HTERT RPE-1 (cell line): ENCODE results near the gene IQGAP3.
"Not testable (repeated sequence)": the region's sequence is repeated elsewhere in the genome, so short reads cannot be mapped to it uniquely, and the experiment has no call there.

Experiments used
- in situ Hi-C: fragments of 300-500 bp; cut with MboI; formaldehyde crosslinking; loops from 4 replicates; pipeline ENCODE4 v1.14.3; 2020; ENCODE audit warnings: low sequenced_read_pairs

The IQGAP3 gene

DNA sequence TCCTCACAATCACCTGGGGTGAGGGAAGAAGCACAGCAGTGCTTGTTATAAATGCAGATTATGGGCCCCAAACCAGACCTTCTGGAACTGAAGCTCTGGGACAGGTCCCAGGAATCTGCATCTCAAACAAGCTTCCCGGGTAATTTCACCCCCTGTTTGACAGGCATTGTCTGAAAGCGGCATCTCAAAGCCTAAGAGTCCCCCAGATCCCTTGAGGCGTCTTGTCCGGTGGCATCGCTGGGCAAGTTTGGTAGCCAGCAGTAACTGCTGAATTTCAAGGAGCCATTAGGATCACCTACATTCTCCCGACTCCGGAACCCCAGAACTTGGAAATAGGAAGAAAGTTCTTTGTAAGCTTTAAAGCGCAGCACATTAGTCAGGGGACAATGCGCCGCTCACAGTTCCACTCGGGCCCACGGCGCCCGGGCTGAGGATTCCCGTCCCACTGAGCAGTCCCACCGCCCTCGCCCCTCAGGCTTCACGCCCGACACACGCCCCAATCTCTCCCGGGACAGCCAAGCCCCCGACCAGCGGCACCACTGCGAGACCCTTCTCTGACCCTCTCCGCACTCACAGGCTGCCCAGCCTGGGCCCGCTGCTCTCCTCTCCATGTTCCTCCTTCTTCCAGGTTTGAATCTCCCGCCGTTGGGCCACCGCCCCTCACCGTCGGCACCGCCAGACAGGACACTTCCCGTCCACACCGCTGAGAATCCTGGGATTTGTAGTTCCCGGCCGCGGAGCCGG, at the start of gene IQGAP3:
TSS of gene IQGAP3 (minus strand) at position 647 of the 744 bp plus-strand sequence. CDS start at position 611, 36 bp downstream.
- in situ Hi-C loops: no loop called here

- in situ Hi-C loops: no loop called here
Observed at GRCh38 chr1:156619582-156619955, 47.2 kb upstream of the IQGAP3 start.

DNA sequence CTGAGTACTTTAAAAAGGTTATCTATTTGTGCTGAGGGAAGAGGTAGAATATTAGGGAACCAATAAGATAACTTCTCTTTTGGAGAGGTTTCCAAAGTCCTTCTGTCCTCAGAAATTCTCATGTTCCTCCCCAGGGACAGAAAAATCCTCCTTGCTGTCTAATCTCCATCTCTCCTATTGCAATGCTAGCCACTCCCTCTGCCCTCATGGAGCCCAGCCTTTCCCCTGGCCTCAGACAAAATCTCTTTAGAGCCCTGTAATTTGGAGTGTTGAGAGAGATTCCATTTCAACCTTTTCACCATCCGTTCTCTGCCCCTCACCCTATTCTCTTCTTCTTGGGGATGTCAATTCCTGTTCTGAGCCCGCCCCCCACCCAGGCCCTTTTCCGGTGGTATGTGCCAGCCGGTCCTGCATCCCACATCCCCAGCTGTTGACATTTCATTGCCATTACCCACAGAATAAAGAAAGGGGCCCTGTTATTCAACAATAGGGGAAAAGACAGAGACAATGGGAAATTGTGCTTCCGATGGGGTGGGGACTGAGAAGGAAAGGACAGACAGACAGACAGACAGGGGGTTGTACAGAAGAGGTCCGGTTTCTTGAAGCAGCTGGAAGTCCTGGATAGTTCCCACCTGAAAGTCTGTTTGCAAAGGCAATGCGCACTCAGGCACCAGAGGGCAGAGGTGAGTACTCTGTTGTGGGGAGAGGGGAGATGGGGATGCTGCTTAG, 46.7 kb upstream of the IQGAP3 start, which contains the start of gene HAPLN2:
TSS of gene HAPLN2 (plus strand) at position 563 of the 729 bp plus-strand sequence. CDS start 4,076 bp downstream, outside the sequence.
- in situ Hi-C loops: no loop called here

DNA sequence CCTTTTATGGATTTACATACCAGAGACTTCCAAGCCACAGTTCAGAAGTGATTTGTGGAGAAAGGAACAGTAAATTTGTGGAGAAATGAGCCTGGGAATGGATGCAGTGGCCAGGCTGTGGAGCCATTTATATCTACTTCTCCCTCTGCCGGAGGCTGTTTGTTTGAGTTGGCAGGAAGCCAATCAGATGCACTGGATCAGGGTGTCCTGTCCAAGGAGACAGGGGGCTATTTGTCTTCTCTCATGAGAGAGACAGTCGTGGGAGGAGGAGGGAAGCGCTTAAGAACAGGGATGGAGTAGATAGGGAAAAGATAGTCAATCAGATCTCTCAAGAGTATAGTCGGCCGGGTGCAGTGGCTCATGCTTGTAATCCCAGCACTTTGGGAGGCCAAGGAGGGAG, 44.1 kb upstream of the IQGAP3 start:
- in situ Hi-C loops: no loop called here

- in situ Hi-C loops: no loop called here
Observed at GRCh38 chr1:156615946-156616345, 43.6 kb upstream of the IQGAP3 start.

- in situ Hi-C loops: no loop called here
Observed at GRCh38 chr1:156612666-156613065, 40.3 kb upstream of the IQGAP3 start.

DNA sequence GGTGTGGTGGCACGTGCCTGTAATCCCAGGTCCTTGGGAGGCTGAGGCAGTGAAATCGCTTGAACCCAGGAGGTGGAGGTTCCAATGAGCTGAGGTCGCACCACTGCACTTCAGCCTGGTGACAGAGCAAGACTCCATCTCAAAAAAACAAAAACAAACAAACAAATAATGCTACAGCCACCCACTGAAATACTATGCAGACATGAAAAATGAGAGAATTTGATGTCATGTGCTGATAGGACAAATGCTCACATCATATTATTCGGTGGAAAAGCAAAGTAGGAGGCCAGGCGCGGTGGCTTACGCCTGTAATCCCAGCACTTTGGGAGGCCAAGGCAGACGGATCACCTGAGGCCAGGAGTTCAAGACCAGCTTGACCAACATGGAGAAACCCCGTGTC, 37.7 kb upstream of the IQGAP3 start:
- in situ Hi-C loops: not testable (repeated sequence)

DNA sequence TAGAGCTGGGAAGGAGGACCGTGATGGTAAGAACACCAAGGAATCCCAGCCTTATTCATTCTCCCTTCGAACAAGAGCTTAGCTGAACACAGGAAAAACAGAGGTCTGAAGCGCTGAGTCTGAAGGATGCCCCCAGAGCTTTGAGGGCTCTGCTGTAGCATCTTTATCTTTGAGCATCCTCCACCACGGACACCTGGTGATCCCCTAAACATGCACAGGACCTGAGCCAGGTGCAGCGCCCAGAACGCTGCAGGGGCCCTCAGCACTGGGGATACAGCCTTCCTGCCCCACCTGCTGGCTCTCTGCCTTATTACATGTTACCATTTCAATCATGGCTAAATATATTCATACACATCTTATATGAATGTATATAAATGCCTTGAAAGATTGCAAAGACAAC, 36.6 kb upstream of the IQGAP3 start:
- in situ Hi-C loops: no loop called here

- in situ Hi-C loops: no loop called here
Observed at GRCh38 chr1:156608036-156608674, 35.8 kb upstream of the IQGAP3 start.

GRCh38 chr1:156607344-156607743, 35.0 kb upstream of the IQGAP3 start:
- in situ Hi-C loops: not testable (repeated sequence)

DNA sequence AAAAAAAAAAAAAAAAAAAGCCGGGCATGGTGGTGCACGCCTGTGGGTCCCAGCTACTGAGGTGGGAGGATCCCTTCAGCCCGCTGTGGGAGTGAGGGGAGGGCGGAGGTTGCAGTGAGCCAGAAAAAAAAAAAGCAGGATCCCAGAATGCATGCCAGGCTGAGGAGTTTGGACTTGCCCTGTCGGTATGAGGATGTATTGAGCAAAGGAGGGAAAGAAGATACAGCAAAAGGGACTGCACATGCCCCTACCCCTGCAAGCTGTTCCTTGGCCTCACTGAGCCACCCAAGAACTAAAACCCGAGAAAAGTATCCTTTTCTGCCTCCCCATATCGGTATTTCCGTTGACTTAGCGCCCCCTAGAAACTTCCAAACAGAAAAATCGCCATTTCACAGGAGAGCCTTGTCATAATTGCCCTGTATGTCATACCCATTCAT, 30.2 kb upstream of the IQGAP3 start:
- in situ Hi-C loops: no loop called here

GRCh38 chr1:156601892-156602291, 29.5 kb upstream of the IQGAP3 start:
- in situ Hi-C loops: no loop called here

GRCh38 chr1:156601122-156601830, 28.9 kb upstream of the IQGAP3 start, which contains the start of gene GPATCH4:
TSS of gene GPATCH4 (minus strand) at chr1:156601479.
- in situ Hi-C loops: no loop called here

GRCh38 chr1:156600733-156601121, 28.4 kb upstream of the IQGAP3 start:
- in situ Hi-C loops: no loop called here

DNA sequence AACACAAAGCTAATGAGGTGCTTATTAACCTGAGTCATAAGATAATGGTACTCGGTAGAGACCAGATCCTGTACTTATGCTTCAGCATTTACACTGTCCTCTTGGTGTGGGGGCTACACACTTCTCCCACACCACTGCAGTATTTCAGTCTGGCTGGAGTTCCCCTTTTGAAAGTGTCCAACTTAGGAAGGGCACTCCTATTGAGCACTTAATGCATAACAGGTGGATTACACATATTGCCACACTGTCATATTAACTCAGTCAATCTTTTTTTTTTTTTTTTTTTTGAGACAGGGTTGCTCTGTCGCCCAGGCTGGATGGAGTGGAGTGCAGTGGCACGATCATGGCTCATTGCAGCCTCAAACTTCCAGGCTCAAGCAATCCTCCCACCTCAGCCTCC, 27.4 kb upstream of the IQGAP3 start:
- in situ Hi-C loops: no loop called here

DNA sequence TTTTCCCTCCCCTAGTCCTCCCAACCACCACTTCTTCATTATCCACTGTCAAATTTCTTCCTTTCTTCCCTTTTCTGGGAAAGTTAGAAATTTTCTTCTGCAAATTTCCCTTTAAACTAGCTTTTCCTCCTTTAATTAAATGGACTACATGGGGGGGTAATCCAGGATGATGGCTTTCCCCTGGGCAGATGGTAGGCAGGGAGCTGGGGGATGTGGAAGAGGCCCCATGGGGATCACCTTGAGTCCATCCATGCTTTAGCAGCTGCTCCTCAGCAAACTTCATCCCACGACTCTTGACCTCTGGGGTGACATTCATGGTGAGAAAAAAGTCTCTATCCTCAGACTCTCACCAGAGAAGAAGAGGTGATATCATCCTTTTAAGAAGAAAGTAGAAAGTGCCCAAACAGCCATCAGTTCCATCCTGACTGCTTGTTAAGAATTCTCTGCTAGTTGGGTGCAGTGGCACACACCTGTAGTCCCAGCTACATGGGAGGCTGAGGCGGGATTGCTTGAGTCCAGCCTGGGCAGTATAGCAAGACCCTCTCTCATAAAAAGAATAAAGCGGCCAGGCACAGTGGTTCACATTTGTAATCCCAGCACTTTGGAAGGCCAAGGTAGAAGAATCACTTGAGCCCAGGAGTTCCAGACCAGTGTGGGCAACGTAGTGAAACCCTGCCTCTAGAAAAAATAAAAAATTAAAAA, 26.5 kb upstream of the IQGAP3 start:
- in situ Hi-C loops: no loop called here

DNA sequence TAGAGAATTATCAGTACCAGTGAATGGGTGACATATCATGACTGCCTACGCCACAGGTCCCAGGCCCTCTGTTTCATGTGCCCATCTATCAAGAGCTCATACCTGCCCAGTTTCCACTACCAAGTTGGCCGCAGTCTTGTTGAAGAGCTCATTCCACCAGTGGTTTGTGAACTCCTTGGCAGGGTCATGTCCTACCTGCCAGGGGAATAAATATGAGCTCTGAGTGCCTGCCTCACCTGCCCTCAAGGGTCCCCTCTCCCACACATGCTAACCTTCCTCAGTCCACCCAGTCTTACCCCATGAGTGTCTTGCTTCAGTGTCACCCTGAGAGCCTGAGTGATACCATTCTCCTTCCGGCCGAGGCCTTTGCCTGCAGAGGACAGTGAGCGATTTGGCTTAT, 25.8 kb upstream of the IQGAP3 start:
- in situ Hi-C loops: no loop called here

DNA sequence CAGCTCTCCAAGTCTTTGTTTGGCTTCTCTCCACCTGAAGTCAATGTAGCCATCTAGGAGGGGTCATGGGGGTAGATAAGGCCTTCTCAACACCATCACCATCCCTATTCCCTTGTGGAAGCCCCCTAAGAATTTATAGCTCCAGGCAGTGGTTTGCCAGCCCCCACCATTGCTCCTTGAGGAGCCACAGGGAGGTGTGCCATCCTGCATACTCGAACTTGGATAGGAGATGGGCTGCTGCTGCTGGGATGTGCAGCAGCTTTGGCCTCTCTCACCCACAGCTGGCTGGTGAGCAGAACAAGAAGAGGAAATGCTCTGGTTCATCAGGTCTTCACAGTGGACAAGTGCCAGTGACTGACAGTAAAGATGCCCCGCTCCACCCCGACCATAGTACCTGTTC, 24.1 kb upstream of the IQGAP3 start:
- in situ Hi-C loops: no loop called here

GRCh38 chr1:156595016-156595415, 22.7 kb upstream of the IQGAP3 start:
- in situ Hi-C loops: no loop called here

DNA sequence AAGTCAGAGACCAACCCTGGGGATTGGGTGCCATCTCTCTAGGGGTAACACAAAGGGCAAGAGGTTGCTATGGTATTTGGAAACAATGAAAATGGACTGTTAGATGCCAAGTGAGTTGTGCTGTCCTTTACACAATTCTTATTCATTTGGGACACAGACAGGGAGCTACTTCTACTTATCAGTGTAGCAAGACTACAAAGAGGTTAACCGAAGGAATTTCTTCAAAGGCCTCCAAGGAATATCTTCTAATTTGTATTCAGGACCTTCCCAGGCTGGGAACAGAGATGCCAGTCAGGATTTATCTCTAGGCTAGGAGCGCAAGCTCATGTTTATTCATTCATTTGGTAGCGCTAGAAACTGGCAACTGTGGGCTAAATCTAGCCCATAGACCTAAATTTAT, 21.8 kb upstream of the IQGAP3 start:
- in situ Hi-C loops: no loop called here

DNA sequence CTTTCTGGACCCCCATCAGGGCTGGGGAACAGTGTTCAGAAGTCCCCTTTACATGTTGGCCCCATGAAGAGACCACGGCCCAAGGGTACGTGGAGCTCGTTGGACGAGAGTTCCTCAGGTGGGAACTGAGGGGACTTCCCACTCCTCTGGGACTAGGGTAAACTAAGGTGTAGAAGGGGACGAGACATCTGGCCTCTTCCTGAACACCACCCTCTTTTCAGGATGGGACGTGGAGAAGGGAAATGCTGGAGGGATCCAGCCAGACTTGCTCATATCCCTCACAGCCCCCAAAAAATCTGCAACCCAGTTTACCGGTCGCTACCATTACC, 21.3 kb upstream of the IQGAP3 start:
- in situ Hi-C loops: no loop called here
